ENCODE measurements around the gene FARS2. TPM values are rescaled to one million over a fixed set of nuclear protein-coding genes. Genes with fewer than 3 reads are reported as not detected.

Gene FARS2
- total and polyA plus RNA-seq, 10 donors = 9.0 to 27.4 (median 19.8) TPM

GRCh38 chr6:5670381-5670780 lies 409.1 kb downstream of the FARS2 start:
- intact Hi-C loops (cut with DNase I; ENCODE audit: low total_unique reads) = no loop called here
- 94 to 96% (median 94%) methylated on average over 2 of the region's 2 CpGs for WGBS, 5 donors
- DNase-seq = no peak
- Histone ChIP-seq H3K27ac (peak overlapping the region in 5 of 8 donors; percentile 2 to 79 (median 58)), H3K4me1 (peaks cover 0 to 75% (median 34%) of the 10 kb centered on the region in 6 donors), H3K9me3 (no peaks in the 10 kb centered on the region), H3K36me3 (no peaks in the 10 kb centered on the region), H3K4me3 (no peak overlapping the region), H3K27me3 (replicated peaks in 1 of 7) (no peaks in the 10 kb centered on the region)
- TF ChIP-seq CTCF (IDR thresholded peaks at IDR 0.05 in 8 of 11, conservative IDR thresholded peaks at IDR 0.05 in 3 of 11) = no peak

- Histone ChIP-seq H3K27me3 (replicated peaks in 1 of 7) (no peaks in the 10 kb centered on the region), H3K4me1 (peaks cover 0 to 69% (median 29%) of the 10 kb centered on the region in 6 donors), H3K27ac (peak overlapping the region; percentile 2 to 79 (median 55)), H3K9me3 (no peaks in the 10 kb centered on the region), H3K4me3 (no peak overlapping the region), H3K36me3 (no peaks in the 10 kb centered on the region)
- TF ChIP-seq CTCF (IDR thresholded peaks at IDR 0.05 in 8 of 11, conservative IDR thresholded peaks at IDR 0.05 in 3 of 11) = no peak
- peak in 1 of 3 donors; percentile 61 for TF ChIP-seq POLR2AphosphoS5 (IDR thresholded peaks at IDR 0.05)
- no peak for DNase-seq
- intact Hi-C loops (cut with DNase I; ENCODE audit: low total_unique reads) = no loop called here
- 31 to 45% (median 39%) methylated on average over 7 of the region's 7 CpGs for WGBS, 5 donors
These were observed 409.7 kb downstream of the FARS2 start for GRCh38 chr6:5670811-5671561.

- no peak for DNase-seq
- TF ChIP-seq POLR2AphosphoS5 (IDR thresholded peaks at IDR 0.05) (peak in 1 of 3 donors; percentile 16), POLR2A (IDR thresholded peaks at IDR 0.05) (no peak)
These were observed 410.6 kb downstream of the FARS2 start for GRCh38 chr6:5671601-5672559.

GRCh38 chr6:5672581-5673011 lies 411.3 kb downstream of the FARS2 start:
- TF ChIP-seq POLR2AphosphoS5 (IDR thresholded peaks at IDR 0.05) = no peak
- H3K36me3 ChIP-seq = no peaks in the 10 kb centered on the region
- no peak for DNase-seq
- no peaks in the 10 kb centered on the region for H3K9me3 ChIP-seq
- no peaks in the 10 kb centered on the region for H3K27me3 ChIP-seq (replicated peaks in 1 of 7)
- 49 to 68% (median 58%) methylated on average over 3 of the region's 3 CpGs for WGBS, 5 donors
- no peak overlapping the region for H3K4me3 ChIP-seq
- peaks cover 0 to 54% (median 29%) of the 10 kb centered on the region in 6 donors for H3K4me1 ChIP-seq
- peak overlapping the region in 5 of 8 donors; percentile 9 to 79 (median 58) for H3K27ac ChIP-seq
- intact Hi-C loops (cut with DNase I; ENCODE audit: low total_unique reads) = no loop called here

More at GRCh38 chr6:5671601-5672559, 410.6 kb downstream of the FARS2 start:
- Histone ChIP-seq H3K9me3 (no peaks in the 10 kb centered on the region), H3K27ac (peak overlapping the region; percentile 2 to 79 (median 55)), H3K4me3 (no peak overlapping the region), H3K27me3 (replicated peaks in 1 of 7) (no peaks in the 10 kb centered on the region), H3K4me1 (peaks cover 0 to 61% (median 29%) of the 10 kb centered on the region in 6 donors), H3K36me3 (no peaks in the 10 kb centered on the region)
- intact Hi-C loops (cut with DNase I; ENCODE audit: low total_unique reads) = no loop called here
- WGBS, 5 donors = 76 to 88% (median 84%) methylated on average over 22 of the region's 22 CpGs

Data from spleen (tissue), 11 donors.